ENCODE results near the gene NIPAL4. TPM values are rescaled to one million over a fixed set of nuclear protein-coding genes. Genes with fewer than 3 reads are reported as not detected.

Gene NIPAL4
- polyA plus RNA-seq, 1 donor from 2014 or later = not detected

DNA sequence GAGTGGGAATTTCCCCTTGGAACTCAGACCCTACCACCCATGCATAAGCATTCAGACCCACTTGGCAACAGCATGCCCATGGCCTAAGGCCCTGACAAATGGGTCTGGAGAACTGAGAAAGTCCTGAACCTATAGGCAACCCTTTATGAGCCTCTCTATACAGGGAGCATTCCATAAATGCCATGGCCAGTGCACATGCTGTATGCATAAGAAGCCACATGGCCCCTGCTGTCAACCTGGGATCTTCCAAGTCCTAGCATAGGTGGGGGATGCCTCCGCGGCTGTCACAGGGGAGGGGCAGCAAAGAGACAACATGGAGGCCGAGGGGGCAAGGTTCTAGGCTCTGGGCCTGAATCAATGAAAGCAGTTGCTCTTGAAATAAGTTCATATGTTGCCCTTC, 8.2 kb upstream of the NIPAL4 start:
- TF ChIP-seq MXI1 (conservative IDR thresholded peaks at IDR 0.05; ENCODE audit: poor library complexity, severe bottlenecking) (no peak), TAF1 (IDR thresholded peaks at IDR 0.05; ENCODE audit: low read depth) (no peak), RAD21 (conservative IDR thresholded peaks at IDR 0.05) (no peak), POLR2AphosphoS5 (IDR thresholded peaks at IDR 0.05) (no peak), SMC3 (conservative IDR thresholded peaks at IDR 0.05; ENCODE audit: poor library complexity) (no peak), EZH2 (IDR thresholded peaks at IDR 0.05; ENCODE audit: borderline replicate concordance, insufficient read depth, low read length, poor library complexity, severe bottlenecking) (no peak), EP300 (conservative IDR thresholded peaks at IDR 0.05; ENCODE audit: poor library complexity, severe bottlenecking) (no peak)
- TF ChIP-seq, protein P1, sequence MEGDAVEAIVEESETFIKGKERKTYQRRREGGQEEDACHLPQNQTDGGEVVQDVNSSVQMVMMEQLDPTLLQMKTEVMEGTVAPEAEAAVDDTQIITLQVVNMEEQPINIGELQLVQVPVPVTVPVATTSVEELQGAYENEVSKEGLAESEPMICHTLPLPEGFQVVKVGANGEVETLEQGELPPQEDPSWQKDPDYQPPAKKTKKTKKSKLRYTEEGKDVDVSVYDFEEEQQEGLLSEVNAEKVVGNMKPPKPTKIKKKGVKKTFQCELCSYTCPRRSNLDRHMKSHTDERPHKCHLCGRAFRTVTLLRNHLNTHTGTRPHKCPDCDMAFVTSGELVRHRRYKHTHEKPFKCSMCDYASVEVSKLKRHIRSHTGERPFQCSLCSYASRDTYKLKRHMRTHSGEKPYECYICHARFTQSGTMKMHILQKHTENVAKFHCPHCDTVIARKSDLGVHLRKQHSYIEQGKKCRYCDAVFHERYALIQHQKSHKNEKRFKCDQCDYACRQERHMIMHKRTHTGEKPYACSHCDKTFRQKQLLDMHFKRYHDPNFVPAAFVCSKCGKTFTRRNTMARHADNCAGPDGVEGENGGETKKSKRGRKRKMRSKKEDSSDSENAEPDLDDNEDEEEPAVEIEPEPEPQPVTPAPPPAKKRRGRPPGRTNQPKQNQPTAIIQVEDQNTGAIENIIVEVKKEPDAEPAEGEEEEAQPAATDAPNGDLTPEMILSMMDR (IDR thresholded peaks at IDR 0.05; ENCODE audit: poor library complexity, severe bottlenecking) = no peak
- TF ChIP-seq, protein P2, sequence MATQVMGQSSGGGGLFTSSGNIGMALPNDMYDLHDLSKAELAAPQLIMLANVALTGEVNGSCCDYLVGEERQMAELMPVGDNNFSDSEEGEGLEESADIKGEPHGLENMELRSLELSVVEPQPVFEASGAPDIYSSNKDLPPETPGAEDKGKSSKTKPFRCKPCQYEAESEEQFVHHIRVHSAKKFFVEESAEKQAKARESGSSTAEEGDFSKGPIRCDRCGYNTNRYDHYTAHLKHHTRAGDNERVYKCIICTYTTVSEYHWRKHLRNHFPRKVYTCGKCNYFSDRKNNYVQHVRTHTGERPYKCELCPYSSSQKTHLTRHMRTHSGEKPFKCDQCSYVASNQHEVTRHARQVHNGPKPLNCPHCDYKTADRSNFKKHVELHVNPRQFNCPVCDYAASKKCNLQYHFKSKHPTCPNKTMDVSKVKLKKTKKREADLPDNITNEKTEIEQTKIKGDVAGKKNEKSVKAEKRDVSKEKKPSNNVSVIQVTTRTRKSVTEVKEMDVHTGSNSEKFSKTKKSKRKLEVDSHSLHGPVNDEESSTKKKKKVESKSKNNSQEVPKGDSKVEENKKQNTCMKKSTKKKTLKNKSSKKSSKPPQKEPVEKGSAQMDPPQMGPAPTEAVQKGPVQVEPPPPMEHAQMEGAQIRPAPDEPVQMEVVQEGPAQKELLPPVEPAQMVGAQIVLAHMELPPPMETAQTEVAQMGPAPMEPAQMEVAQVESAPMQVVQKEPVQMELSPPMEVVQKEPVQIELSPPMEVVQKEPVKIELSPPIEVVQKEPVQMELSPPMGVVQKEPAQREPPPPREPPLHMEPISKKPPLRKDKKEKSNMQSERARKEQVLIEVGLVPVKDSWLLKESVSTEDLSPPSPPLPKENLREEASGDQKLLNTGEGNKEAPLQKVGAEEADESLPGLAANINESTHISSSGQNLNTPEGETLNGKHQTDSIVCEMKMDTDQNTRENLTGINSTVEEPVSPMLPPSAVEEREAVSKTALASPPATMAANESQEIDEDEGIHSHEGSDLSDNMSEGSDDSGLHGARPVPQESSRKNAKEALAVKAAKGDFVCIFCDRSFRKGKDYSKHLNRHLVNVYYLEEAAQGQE (IDR thresholded peaks at IDR 0.05; ENCODE audit: borderline replicate concordance) = no peak
- H2AFZ ChIP-seq (ENCODE audit: low read depth, low read length) = no peak overlapping the region
- H3K4me3 ChIP-seq (ENCODE audit: low read length) = no peak overlapping the region
- H3K27ac ChIP-seq (ENCODE audit: low read length) = no peak overlapping the region
- H3K4me2 ChIP-seq (ENCODE audit: low read length) = no peak overlapping the region
- H3K9ac ChIP-seq (ENCODE audit: low read length) = no peak overlapping the region
- no peaks in the 10 kb centered on the region for H3F3A ChIP-seq (ENCODE audit: insufficient read depth, low read length, poor library complexity, severe bottlenecking)
- H3K9me3 ChIP-seq (ENCODE audit: low read length) = no peaks in the 10 kb centered on the region
- H3K79me2 ChIP-seq (replicated peaks; ENCODE audit: insufficient read depth, low read length) = no peaks in the 10 kb centered on the region
- H3K27me3 ChIP-seq (ENCODE audit: insufficient read depth, low read depth, low read length) = no peaks in the 10 kb centered on the region
- no peaks in the 10 kb centered on the region for H3K36me3 ChIP-seq (ENCODE audit: insufficient read depth, low read length)
- H4K20me1 ChIP-seq (ENCODE audit: insufficient read depth) = no peaks in the 10 kb centered on the region
- H3K9me2 ChIP-seq (ENCODE audit: insufficient read depth, low read length) = no peaks in the 10 kb centered on the region

DNA sequence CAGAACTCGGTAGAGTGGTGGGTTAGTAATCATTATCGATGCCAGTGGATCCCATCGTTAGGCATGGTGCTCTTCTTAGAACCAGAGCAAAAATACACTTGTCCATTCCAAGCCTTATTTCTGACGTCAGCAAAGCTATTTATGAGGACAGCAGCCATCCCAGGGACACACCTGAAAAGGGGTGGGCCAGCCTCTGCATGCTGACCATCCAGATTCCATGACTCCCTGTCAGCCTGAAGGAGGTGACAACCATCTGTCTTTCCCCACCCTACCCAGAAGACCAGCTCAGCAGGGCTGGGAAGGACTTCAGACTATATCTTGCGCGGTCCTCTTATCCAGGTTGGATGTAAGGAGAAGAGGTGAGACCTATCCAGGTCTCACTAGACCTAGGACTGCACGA, 5.7 kb upstream of the NIPAL4 start:
- Histone ChIP-seq H3K9ac (ENCODE audit: low read length) (no peak overlapping the region), H3K9me2 (ENCODE audit: insufficient read depth, low read length) (no peaks in the 10 kb centered on the region), H3K4me3 (ENCODE audit: low read length) (no peak overlapping the region), H3K79me2 (replicated peaks; ENCODE audit: insufficient read depth, low read length) (no peaks in the 10 kb centered on the region), H3K27me3 (ENCODE audit: insufficient read depth, low read depth, low read length) (peaks cover 9% of the 10 kb centered on the region), H4K20me1 (ENCODE audit: insufficient read depth) (no peaks in the 10 kb centered on the region), H3K36me3 (ENCODE audit: insufficient read depth, low read length) (no peaks in the 10 kb centered on the region), H2AFZ (ENCODE audit: low read depth, low read length) (no peak overlapping the region), H3K4me2 (ENCODE audit: low read length) (no peak overlapping the region), H3K9me3 (ENCODE audit: low read length) (no peaks in the 10 kb centered on the region), H3F3A (ENCODE audit: insufficient read depth, low read length, poor library complexity, severe bottlenecking) (no peaks in the 10 kb centered on the region), H3K27ac (ENCODE audit: low read length) (no peak overlapping the region)
- TF ChIP-seq TAF1 (IDR thresholded peaks at IDR 0.05; ENCODE audit: low read depth) (no peak), EZH2 (IDR thresholded peaks at IDR 0.05; ENCODE audit: borderline replicate concordance, insufficient read depth, low read length, poor library complexity, severe bottlenecking) (no peak), RAD21 (conservative IDR thresholded peaks at IDR 0.05) (no peak), POLR2AphosphoS5 (IDR thresholded peaks at IDR 0.05) (no peak), MXI1 (conservative IDR thresholded peaks at IDR 0.05; ENCODE audit: poor library complexity, severe bottlenecking) (no peak), SMC3 (conservative IDR thresholded peaks at IDR 0.05; ENCODE audit: poor library complexity) (no peak), EP300 (conservative IDR thresholded peaks at IDR 0.05; ENCODE audit: poor library complexity, severe bottlenecking) (no peak)
- TF ChIP-seq, protein P2 (IDR thresholded peaks at IDR 0.05; ENCODE audit: borderline replicate concordance) = no peak
- TF ChIP-seq, protein P1 (IDR thresholded peaks at IDR 0.05; ENCODE audit: poor library complexity, severe bottlenecking) = no peak
